GM19035 (cell line): ENCODE results near the gene NAT9.

Experiments
- ATAC-seq: cut with Tn5 transposase; IDR thresholded peaks from one replicate; pipeline ENCODE4 v1.9.1; 2021; ENCODE audit not compliant: unreplicated experiment

The NAT9 gene

GRCh38 chr17:74806334-74806733, 30.2 kb upstream of the NAT9 start:
- no peak for ATAC-seq

GRCh38 chr17:74805591-74805991, 29.4 kb upstream of the NAT9 start:
- no peak for ATAC-seq

- ATAC-seq: no peak
Observed at GRCh38 chr17:74804683-74805082, 28.5 kb upstream of the NAT9 start.

GRCh38 chr17:74803971-74804370, 27.8 kb upstream of the NAT9 start:
- no peak for ATAC-seq

GRCh38 chr17:74803388-74803930, 27.3 kb upstream of the NAT9 start:
- ATAC-seq: no peak

- no peak for ATAC-seq
Observed at GRCh38 chr17:74801896-74802295, 25.8 kb upstream of the NAT9 start.

- ATAC-seq: no peak
Observed at GRCh38 chr17:74800531-74800930, 24.4 kb upstream of the NAT9 start.

GRCh38 chr17:74799097-74799496, 23.0 kb upstream of the NAT9 start:
- no peak for ATAC-seq

- no peak for ATAC-seq
Observed at GRCh38 chr17:74798239-74798707, 22.1 kb upstream of the NAT9 start.

- no peak for ATAC-seq
Observed at GRCh38 chr17:74797824-74798223, 21.7 kb upstream of the NAT9 start.

- no peak for ATAC-seq
Observed at GRCh38 chr17:74796866-74797265, 20.7 kb upstream of the NAT9 start.

- ATAC-seq: no peak
Observed at GRCh38 chr17:74796211-74796610, 20.1 kb upstream of the NAT9 start.

GRCh38 chr17:74795327-74796020, 19.3 kb upstream of the NAT9 start:
- ATAC-seq: no peak

GRCh38 chr17:74792586-74793105, 16.5 kb upstream of the NAT9 start:
- ATAC-seq: no peak

GRCh38 chr17:74790161-74791058, 14.3 kb upstream of the NAT9 start:
- no peak for ATAC-seq

GRCh38 chr17:74786431-74787055, 10.4 kb upstream of the NAT9 start:
- no peak for ATAC-seq

GRCh38 chr17:74785981-74786360, 9.8 kb upstream of the NAT9 start:
- ATAC-seq: no peak

GRCh38 chr17:74785096-74785980, 9.2 kb upstream of the NAT9 start:
- ATAC-seq: no peak

GRCh38 chr17:74784125-74784810, 8.1 kb upstream of the NAT9 start:
- no peak for ATAC-seq

GRCh38 chr17:74782571-74782970, 6.4 kb upstream of the NAT9 start:
- no peak for ATAC-seq
